ENCODE measurements around the gene PARP1.

The PARP1 gene

GRCh38 chr1:226362891-226363447, 44.9 kb downstream of the PARP1 start:
- TF ChIP-seq PAX5 (IDR thresholded peaks at IDR 0.05; ENCODE audit: insufficient read depth, low read length, severe bottlenecking) (no peak), SPI1 (IDR thresholded peaks at IDR 0.05; ENCODE audit: low read depth, low read length) (no peak), POU2F2 (IDR thresholded peaks at IDR 0.05; ENCODE audit: low read depth, low read length) (no peak), POLR2AphosphoS5 (IDR thresholded peaks at IDR 0.05; ENCODE audit: low read depth, low read length) (no peak), POLR2A (IDR thresholded peaks at IDR 0.05; ENCODE audit: low read depth, low read length) (no peak), TAF1 (IDR thresholded peaks at IDR 0.05; ENCODE audit: low read depth, low read length) (no peak)
- no peak for FAIRE-seq

GRCh38 chr1:226362361-226362760, 45.5 kb downstream of the PARP1 start:
- no peak for FAIRE-seq
- TF ChIP-seq POU2F2 (IDR thresholded peaks at IDR 0.05; ENCODE audit: low read depth, low read length) (no peak), POLR2AphosphoS5 (IDR thresholded peaks at IDR 0.05; ENCODE audit: low read depth, low read length) (no peak), PAX5 (IDR thresholded peaks at IDR 0.05; ENCODE audit: insufficient read depth, low read length, severe bottlenecking) (no peak), SPI1 (IDR thresholded peaks at IDR 0.05; ENCODE audit: low read depth, low read length) (no peak), TAF1 (IDR thresholded peaks at IDR 0.05; ENCODE audit: low read depth, low read length) (no peak), POLR2A (IDR thresholded peaks at IDR 0.05; ENCODE audit: low read depth, low read length) (no peak)
- DNase-seq (ENCODE audit: insufficient read length, low spot score) = no peak

More at GRCh38 chr1:226362891-226363447, 44.9 kb downstream of the PARP1 start:
- no peak for DNase-seq (ENCODE audit: insufficient read length, low spot score)

DNA sequence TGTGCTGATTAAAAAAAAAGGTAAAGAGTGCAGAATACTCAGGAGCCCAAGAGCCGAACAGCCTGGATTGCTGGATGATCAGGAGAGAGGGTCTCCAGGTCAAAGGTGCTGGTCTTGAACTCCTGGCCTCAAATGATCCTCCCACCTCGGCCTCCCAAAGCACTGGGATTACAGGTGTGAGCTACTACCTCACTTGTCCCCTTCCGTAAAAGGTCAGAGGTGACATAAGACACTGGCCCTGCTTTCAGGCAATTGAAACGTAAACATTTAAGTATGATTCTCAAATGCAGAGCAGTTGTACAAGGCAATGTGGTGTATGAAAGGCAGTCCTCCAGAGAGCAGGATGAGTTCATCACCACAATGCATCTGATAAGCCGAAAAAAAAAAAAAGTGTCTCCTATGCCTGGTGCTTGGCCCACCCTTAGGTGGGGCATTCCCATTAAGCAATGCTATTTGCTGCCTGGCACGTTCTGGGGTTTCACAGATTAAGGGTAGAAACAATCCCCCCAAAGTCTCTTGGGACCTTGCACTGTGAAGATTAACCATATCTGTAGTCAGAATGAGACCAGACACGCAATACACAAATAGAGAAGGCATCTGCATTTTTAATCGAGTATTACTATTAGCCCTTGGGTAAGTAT, 47.7 kb downstream of the PARP1 start:
- no peak for FAIRE-seq
- no peak for DNase-seq (ENCODE audit: insufficient read length, low spot score)
- TF ChIP-seq SPI1 (IDR thresholded peaks at IDR 0.05; ENCODE audit: low read depth, low read length) = no peak
- peak; percentile 25; the same call in 1 of the 2 replicates for TF ChIP-seq POU2F2 (IDR thresholded peaks at IDR 0.05; ENCODE audit: low read depth, low read length)

GRCh38 chr1:226357416-226357815, 50.5 kb downstream of the PARP1 start:
- FAIRE-seq (no peak), DNase-seq (ENCODE audit: insufficient read length, low spot score) (no peak)

DNA sequence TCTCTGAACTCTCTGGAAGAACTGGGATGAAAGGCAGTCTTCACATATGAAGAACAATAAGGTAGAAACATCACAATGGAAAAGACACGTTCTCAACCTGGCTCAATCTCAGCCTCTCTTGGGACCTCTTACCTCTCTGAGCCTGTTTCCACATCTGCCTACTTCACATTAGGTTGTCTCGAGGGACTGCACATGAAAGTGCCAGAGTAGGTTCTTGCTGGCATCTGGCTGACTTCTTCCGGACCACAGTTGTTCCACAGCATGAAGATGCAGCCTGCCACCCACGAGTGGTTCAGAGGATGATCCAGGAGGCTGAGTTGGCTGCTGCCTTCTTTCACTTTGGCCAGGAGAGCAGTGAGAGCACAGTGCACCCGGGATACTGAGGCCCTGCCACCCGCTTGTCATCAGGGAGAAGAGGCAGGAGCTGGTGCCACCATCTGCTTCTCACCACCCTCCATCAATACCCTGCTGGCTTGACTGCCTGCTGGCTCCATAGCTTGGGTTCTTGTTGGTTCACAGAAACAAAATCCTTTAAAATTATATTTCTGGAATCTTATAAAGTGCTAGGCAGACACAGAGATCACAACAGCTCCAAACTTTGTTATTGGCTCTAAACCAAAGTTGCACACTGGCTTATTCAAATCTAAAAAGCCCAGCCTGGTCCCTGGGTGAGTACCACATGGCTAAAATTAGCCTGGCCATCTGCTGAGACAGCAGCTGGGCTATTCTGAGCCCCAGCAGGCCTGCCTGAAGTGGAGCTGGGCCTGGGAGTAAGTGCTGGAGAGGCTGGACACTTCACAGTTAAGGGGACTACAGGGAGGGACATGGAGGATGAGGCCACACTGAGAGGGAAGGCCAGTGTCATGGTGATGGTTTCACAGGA, 52.0 kb downstream of the PARP1 start:
- FAIRE-seq (peak; percentile 33), DNase-seq (ENCODE audit: insufficient read length, low spot score) (no peak)
- TF ChIP-seq POLR2A (IDR thresholded peaks at IDR 0.05; ENCODE audit: low read depth, low read length) = no peak

More at GRCh38 chr1:226357416-226357815, 50.5 kb downstream of the PARP1 start:
- TF ChIP-seq POLR2A (IDR thresholded peaks at IDR 0.05; ENCODE audit: low read depth, low read length) (no peak), POLR2AphosphoS5 (IDR thresholded peaks at IDR 0.05; ENCODE audit: low read depth, low read length) (no peak), TAF1 (IDR thresholded peaks at IDR 0.05; ENCODE audit: low read depth, low read length) (no peak)

DNA sequence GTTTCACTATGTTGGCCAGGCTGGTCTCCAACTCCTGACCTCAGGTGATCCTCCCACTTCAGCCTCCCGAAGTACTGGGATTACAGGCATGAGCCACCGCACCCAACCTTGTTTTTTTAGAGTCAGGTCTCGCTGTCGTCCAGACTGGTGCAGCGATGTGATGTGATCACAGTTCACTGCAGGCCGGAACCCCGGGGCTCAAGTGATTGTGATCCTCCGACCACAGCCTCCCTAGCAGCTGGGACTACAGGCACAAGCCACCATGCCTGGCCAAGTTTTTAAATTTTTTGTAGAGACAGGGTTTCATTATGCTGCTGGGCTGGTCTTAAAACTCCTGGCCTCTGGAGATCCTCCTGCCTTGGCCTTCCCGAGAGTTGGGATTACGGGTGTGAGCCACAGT, 52.9 kb downstream of the PARP1 start:
- FAIRE-seq (no peak), DNase-seq (ENCODE audit: insufficient read length, low spot score) (no peak)
- TF ChIP-seq POLR2AphosphoS5 (IDR thresholded peaks at IDR 0.05; ENCODE audit: low read depth, low read length) (no peak), POU2F2 (IDR thresholded peaks at IDR 0.05; ENCODE audit: low read depth, low read length) (no peak), POLR2A (IDR thresholded peaks at IDR 0.05; ENCODE audit: low read depth, low read length) (no peak), TAF1 (IDR thresholded peaks at IDR 0.05; ENCODE audit: low read depth, low read length) (no peak), PAX5 (IDR thresholded peaks at IDR 0.05; ENCODE audit: insufficient read depth, low read length, severe bottlenecking) (no peak)

DNA sequence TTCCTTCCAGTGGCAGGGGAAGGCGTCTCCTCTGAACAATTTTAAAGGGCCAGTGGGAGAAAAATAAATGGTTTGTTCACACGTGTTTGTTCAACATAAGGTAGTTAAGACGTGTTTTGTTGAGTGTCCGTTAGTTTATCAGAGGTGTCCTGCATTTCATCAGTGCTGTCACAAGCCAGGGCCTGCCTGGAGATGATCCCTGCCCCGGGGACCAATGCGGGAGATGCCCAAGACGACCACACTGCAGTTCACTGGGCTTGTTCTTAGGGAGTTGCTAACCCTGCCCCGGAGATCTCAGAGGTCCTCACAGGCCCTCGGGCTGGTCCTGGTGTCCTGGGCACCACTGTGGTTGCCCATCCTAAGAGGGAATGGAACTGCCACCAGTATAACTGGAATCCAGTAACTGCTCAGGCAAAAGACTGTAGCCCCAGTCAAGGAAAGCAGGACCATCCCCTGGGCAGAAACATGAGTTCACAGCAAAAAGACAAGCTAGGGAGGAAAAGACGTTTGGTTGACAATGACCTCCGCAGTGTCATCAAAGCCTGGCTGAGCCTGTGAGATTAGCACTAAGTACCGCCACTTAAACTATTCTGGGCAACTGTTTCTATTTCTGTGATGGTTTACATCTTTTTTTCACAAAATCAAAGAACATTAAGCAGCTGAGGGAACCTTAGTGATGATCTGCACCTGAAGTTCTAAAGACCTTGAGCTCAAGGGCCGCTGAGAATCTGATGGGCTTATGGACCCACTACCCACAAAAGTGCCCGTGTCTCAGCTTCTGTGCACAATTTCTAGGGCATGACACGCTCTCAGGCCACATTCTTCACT, 54.0 kb downstream of the PARP1 start:
- TF ChIP-seq POU2F2 (IDR thresholded peaks at IDR 0.05; ENCODE audit: low read depth, low read length) (no peak), POLR2A (IDR thresholded peaks at IDR 0.05; ENCODE audit: low read depth, low read length) (0 out of 2 replicates have a peak, but pooled peaks have one; percentile 7)
- DNase-seq (ENCODE audit: insufficient read length, low spot score) (no peak), FAIRE-seq (peak; percentile 16)

GRCh38 chr1:226351709-226352108, 56.2 kb downstream of the PARP1 start:
- TF ChIP-seq SPI1 (IDR thresholded peaks at IDR 0.05; ENCODE audit: low read depth, low read length) = peak; percentile 72
- TF ChIP-seq POLR2A (IDR thresholded peaks at IDR 0.05; ENCODE audit: low read depth, low read length) = no peak
- FAIRE-seq (no peak), DNase-seq (ENCODE audit: insufficient read length, low spot score) (no peak)

GRCh38 chr1:226350519-226350865, 57.4 kb downstream of the PARP1 start:
- TF ChIP-seq TAF1 (IDR thresholded peaks at IDR 0.05; ENCODE audit: low read depth, low read length) = no peak
- TF ChIP-seq POU2F2 (IDR thresholded peaks at IDR 0.05; ENCODE audit: low read depth, low read length) = no peak
- no peak for TF ChIP-seq PAX5 (IDR thresholded peaks at IDR 0.05; ENCODE audit: insufficient read depth, low read length, severe bottlenecking)
- TF ChIP-seq POLR2AphosphoS5 (IDR thresholded peaks at IDR 0.05; ENCODE audit: low read depth, low read length) = no peak
- TF ChIP-seq POLR2A (IDR thresholded peaks at IDR 0.05; ENCODE audit: low read depth, low read length) = no peak
- no peak for TF ChIP-seq SPI1 (IDR thresholded peaks at IDR 0.05; ENCODE audit: low read depth, low read length)
- DNase-seq (ENCODE audit: insufficient read length, low spot score) (no peak), FAIRE-seq (no peak)

All from GM12891 (cell line).